Epithelial cell of esophagus (primary cell): ENCODE data around the gene PIBF1.
A peak's percentile ranks its signal among the peaks of the same experiment; 100 is the strongest.

ENCODE experiments used
- DNase-seq: peaks from one replicate; pipeline ENCODE4 v3.0.0; 2010; ENCODE audit warnings: low read depth
- H3K4me3 ChIP-seq: 2 replicates; pipeline ENCODE4 v1.5.1; 2011; ENCODE audit warnings: mild to moderate bottlenecking, low read length, control low read depth
- CTCF ChIP-seq: IDR thresholded peaks from 2 replicates; pipeline ENCODE4 v1.5.1; 2011; ENCODE audit warnings: low read depth, mild to moderate bottlenecking, low read length, control low read depth, inconsistent platforms; ENCODE audit not compliant: insufficient read depth; ENCODE audit errors: missing control alignments

The PIBF1 gene

GRCh38 chr13:72983085-72983768, 201.3 kb downstream of the PIBF1 start:
- no peak overlapping the region for H3K4me3 ChIP-seq
- TF ChIP-seq CTCF: no peak
- peak; percentile 51 for DNase-seq

GRCh38 chr13:72985610-72986009, 203.7 kb downstream of the PIBF1 start:
- no peak for DNase-seq
- no peak for TF ChIP-seq CTCF
- H3K4me3 ChIP-seq: no peak overlapping the region

GRCh38 chr13:72986197-72986596, 204.3 kb downstream of the PIBF1 start:
- no peak overlapping the region for H3K4me3 ChIP-seq
- TF ChIP-seq CTCF: no peak
- no peak for DNase-seq

GRCh38 chr13:72990953-72991352, 209.0 kb downstream of the PIBF1 start:
- no peak overlapping the region for H3K4me3 ChIP-seq
- TF ChIP-seq CTCF: no peak
- DNase-seq: no peak

- H3K4me3 ChIP-seq: no peak overlapping the region
- no peak for DNase-seq
- no peak for TF ChIP-seq CTCF
These were observed 216.1 kb downstream of the PIBF1 start for GRCh38 chr13:72998012-72998411.

GRCh38 chr13:73000027-73000674, 218.2 kb downstream of the PIBF1 start:
- peak; percentile 90 for DNase-seq
- peak; percentile 26 for TF ChIP-seq CTCF
- no peak overlapping the region for H3K4me3 ChIP-seq

- DNase-seq: no peak
- no peak for TF ChIP-seq CTCF
- no peak overlapping the region for H3K4me3 ChIP-seq
These were observed 220.0 kb downstream of the PIBF1 start for GRCh38 chr13:73001971-73002370.
